ENCODE results near the gene ITGAD. TPM values are rescaled to one million over a fixed set of nuclear protein-coding genes. Genes with fewer than 3 reads are reported as not detected.

ITGAD gene
- total and polyA plus RNA-seq, 2 donors (not counting 1 experiment from before 2014, with no cell fraction given) = 0.19 TPM; not detected in 1

DNA sequence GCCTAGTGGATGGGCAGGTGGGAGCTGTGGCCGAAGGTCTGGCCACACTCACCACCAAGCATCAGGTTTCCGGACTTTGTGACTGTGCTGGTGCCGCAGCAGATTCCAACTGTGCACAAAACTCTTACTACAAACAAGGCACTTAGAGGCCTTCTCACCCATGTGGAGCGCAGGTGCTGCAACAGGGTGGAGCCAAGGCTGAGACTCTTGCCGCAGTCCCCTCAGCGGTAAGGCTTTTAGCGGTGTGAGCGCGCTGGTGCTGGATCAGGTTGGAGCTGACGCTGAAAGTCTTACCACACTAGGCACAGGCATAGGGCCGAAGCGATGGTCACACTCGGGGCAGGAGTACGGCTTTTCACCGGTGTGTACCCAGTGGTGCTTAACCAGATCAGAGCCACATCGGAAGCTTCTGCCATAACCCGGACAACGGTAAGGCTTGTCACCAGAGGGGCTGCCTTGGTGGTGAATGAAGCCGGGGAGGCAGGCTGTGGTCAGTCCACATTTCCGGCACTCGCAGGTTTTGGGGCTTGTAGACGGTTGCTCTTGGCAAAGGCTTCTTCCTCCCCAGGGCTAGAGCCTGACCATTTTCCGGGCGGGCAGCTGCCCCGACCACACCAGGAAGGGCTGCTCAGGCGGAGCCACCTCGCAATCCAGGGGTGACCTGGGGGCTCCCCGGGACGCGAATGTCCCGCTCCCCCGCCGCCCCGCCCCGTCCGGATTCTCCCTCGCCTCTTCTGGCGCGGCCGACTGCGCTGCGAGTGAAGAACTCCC, 65.1 kb downstream of the ITGAD start:
- peak overlapping the region; percentile 95 for H3K4me2 ChIP-seq (replicated peaks; ENCODE audit: low read depth, low read length, poor library complexity, severe bottlenecking)
- TF ChIP-seq, protein P1, sequence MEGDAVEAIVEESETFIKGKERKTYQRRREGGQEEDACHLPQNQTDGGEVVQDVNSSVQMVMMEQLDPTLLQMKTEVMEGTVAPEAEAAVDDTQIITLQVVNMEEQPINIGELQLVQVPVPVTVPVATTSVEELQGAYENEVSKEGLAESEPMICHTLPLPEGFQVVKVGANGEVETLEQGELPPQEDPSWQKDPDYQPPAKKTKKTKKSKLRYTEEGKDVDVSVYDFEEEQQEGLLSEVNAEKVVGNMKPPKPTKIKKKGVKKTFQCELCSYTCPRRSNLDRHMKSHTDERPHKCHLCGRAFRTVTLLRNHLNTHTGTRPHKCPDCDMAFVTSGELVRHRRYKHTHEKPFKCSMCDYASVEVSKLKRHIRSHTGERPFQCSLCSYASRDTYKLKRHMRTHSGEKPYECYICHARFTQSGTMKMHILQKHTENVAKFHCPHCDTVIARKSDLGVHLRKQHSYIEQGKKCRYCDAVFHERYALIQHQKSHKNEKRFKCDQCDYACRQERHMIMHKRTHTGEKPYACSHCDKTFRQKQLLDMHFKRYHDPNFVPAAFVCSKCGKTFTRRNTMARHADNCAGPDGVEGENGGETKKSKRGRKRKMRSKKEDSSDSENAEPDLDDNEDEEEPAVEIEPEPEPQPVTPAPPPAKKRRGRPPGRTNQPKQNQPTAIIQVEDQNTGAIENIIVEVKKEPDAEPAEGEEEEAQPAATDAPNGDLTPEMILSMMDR (IDR thresholded peaks at IDR 0.05) = no peak
- no peak for TF ChIP-seq EZH2 (IDR thresholded peaks at IDR 0.05; ENCODE audit: borderline replicate concordance, insufficient read depth, low read depth, low read length, poor library complexity, severe bottlenecking)
- ChIA-PET POLR2A (interaction anchor here (0.7 to 2.7 kb wide), 7 partner anchors 19 to 799 kb away, joined by 3 to 12 read pairs (median 8); partner anchors contain the start of genes FUS, ZNF646 and ZNF668), CTCF (interaction anchor here (1.0 to 7.2 kb wide), 6 partner anchors 14 to 413 kb away, joined by 3 to 43 read pairs (median 4); partner anchors contain the start of gene ZNF843)
- no peaks in the 10 kb centered on the region for H3K27me3 ChIP-seq (replicated peaks in 1 of 4; ENCODE audit: control extremely low read depth in 1 of 4, control insufficient read depth in 3 of 4, insufficient read depth in 4 of 4, low read length in 3 of 4)
- H2AFZ ChIP-seq (ENCODE audit: insufficient read depth, low read depth, low read length, poor library complexity, severe bottlenecking) = peak overlapping the region; percentile 81
- Mint-ChIP-seq H3K9me3 (ENCODE audit: insufficient read depth) (no peaks in the 10 kb centered on the region), H3K4me3 (peak overlapping the region; percentile 94), H3K4me1 (peaks cover 56% of the 10 kb centered on the region), H3K27ac (peak overlapping the region; percentile 100), H3K27me3 (no peaks in the 10 kb centered on the region)
- peaks cover 27% of the 10 kb centered on the region for H4K20me1 ChIP-seq (ENCODE audit: control insufficient read depth, insufficient read depth, low read length, poor library complexity, severe bottlenecking)
- peaks cover 21% of the 10 kb centered on the region for H3K79me2 ChIP-seq (ENCODE audit: control insufficient read depth, insufficient read depth, low read length)
- DNase-seq = peak; percentile 74
- intact Hi-C loops (cut with micrococcal nuclease) = loop anchor here (2.0 to 5.0 kb wide), 4 partner anchors 15 to 901 kb away; partner anchors contain the start of genes PYCARD, ZNF764 and ZNF843
- no peak for ATAC-seq (ENCODE audit: low read depth)
- H3K9me3 ChIP-seq (ENCODE audit: control extremely low read depth in 1 of 3, control insufficient read depth in 2 of 3, insufficient read depth in 1 of 3, low read length in 2 of 3) = no peaks in the 10 kb centered on the region
- H3K36me3 ChIP-seq (replicated peaks in 1 of 2; ENCODE audit: control extremely low read depth in 1 of 2, control insufficient read depth in 1 of 2, extremely low read depth in 1 of 2, insufficient read depth in 2 of 2, low read length in 1 of 2) = peaks cover 0 to 9% of the 10 kb centered on the region in 2 experiments
- peak overlapping the region; percentile 94 to 99 for H3K27ac ChIP-seq (ENCODE audit: low read length in 2 of 2)
- H3K4me3 ChIP-seq (ENCODE audit: control extremely low read depth in 1 of 5, extremely low read depth in 1 of 5, insufficient read depth in 1 of 5, low read depth in 2 of 5, low read length in 4 of 5) = peak overlapping the region; percentile 71 to 94 (median 87)
- peak overlapping the region; percentile 95 for H3K9ac ChIP-seq (ENCODE audit: low read length)
- WGBS (ENCODE audit: insufficient coverage) = under 1% methylated on average over 42 of the region's 42 CpGs
- H3K4me1 ChIP-seq (ENCODE audit: control insufficient read depth in 2 of 2, insufficient read depth in 2 of 2, low read length in 2 of 2) = peaks cover 29 to 42% of the 10 kb centered on the region in 2 donors
